GM18508 (cell line): ENCODE measurements around the gene RPL28.
"Not testable (repeated sequence)": the region's sequence is repeated elsewhere in the genome, so short reads cannot be mapped to it uniquely, and the experiment has no call there.

Source experiments
- ATAC-seq: cut with Tn5 transposase; IDR thresholded peaks from one replicate; pipeline ENCODE4 v1.9.1; 2021; ENCODE audit warnings: moderate number of reproducible peaks; ENCODE audit not compliant: insufficient read depth, unreplicated experiment

Gene RPL28

GRCh38 chr19:55443045-55443823 is 57.5 kb downstream of the RPL28 start, which contains the start of gene SHISA7:
Gene SHISA7, minus strand, starts transcription at chr19:55443300. Its CDS starts 437 bp downstream, at chr19:55442863.
- ATAC-seq, result no peak

DNA sequence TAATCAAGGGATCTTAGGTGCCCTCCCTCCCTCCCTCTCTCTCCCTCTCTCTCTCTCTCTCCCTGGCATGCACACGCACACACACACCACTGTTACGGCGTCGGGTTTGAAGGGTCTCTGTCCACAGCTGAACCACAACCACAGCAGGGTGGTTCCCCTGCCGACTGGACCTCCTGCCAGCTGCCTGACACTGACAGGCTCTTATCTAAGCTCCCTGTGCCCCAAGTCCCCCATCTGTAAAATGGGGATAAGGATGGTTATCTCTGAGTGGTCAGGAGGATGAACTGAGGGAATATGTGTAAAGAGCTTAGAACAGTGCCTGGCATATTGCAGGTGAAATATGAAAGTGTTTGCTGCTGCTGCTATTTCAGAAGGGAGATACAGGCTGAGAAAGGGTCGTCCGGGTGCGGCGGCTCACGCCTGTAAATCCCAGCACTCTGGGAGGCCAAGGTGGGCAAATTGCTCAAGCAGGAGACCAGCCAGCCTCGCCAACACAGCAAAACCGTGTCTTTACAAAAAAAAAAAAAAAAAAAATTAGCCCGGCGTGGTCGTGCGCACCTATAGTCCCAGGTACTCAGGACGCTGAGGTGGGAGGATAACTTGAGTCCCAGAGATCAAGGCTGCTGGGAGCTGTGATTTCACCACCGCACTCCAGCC is 58.2 kb downstream of the RPL28 start:
- ATAC-seq, result no peak

GRCh38 chr19:55444646-55445045 is 58.9 kb downstream of the RPL28 start:
- ATAC-seq, result no peak

DNA sequence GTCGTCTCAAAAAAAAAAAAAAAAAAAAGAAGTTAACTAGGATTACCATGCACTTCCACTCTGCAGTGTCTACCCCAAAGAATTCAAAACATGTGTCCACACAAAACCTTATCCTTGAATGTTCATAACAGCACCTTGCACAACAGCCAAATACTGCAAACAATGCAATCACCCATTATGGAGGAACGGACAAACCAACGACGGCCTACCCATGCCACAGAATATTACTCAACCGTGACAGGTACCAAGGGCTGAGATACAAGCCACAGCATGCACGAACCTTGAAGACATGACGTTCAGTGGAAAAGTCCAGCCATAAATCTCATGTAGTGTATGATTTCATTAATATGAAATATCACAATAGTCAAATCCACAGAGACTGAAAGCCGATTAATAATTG is 60.3 kb downstream of the RPL28 start:
- no peak for ATAC-seq

DNA sequence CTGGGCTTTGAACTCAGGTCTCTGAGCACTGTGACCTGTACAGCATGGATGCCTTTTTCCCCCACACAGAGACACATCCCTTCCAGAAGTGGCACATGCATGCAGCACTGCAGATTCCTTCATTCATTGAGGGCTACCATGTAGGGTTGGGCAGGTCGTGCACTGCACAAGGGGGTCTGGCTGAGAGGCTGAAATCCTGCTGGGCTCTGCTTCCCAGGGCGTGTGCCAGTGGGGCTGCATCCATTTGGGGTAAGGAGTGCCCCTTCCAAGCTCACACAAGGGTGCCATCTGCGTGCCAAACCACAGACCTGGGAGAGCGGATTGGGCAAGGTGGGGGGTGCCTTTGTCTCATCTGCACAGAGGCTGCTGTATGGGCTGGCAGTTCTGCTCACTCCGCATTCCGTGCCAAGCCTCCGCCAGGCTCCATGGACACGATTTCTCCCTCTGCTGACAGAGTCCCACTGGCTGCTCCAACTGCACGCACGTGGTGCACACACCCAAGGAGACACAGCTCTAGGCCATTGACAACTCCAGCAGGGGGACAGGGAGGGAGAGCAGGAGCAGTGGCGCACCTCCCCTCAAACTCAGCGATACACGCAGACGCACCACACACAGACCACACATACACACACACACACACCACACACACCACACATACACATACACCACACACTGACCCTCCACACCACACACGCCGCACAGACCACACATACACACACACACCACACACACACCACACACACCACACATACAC is 61.9 kb downstream of the RPL28 start:
- no peak for ATAC-seq

DNA sequence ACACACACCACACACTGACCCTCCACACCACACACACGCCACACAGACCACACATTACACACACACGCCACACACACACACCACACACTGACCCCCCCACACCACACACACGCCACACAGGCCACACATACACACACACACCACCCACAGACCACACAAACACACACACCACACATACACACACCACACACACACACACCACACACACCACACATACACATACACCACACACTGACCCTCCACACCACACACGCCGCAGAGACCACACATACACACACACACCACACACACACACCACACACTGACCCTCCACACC is 62.4 kb downstream of the RPL28 start:
- not testable (repeated sequence) for ATAC-seq

- no peak for ATAC-seq
These were observed 63.7 kb downstream of the RPL28 start for GRCh38 chr19:55449469-55449868.

DNA sequence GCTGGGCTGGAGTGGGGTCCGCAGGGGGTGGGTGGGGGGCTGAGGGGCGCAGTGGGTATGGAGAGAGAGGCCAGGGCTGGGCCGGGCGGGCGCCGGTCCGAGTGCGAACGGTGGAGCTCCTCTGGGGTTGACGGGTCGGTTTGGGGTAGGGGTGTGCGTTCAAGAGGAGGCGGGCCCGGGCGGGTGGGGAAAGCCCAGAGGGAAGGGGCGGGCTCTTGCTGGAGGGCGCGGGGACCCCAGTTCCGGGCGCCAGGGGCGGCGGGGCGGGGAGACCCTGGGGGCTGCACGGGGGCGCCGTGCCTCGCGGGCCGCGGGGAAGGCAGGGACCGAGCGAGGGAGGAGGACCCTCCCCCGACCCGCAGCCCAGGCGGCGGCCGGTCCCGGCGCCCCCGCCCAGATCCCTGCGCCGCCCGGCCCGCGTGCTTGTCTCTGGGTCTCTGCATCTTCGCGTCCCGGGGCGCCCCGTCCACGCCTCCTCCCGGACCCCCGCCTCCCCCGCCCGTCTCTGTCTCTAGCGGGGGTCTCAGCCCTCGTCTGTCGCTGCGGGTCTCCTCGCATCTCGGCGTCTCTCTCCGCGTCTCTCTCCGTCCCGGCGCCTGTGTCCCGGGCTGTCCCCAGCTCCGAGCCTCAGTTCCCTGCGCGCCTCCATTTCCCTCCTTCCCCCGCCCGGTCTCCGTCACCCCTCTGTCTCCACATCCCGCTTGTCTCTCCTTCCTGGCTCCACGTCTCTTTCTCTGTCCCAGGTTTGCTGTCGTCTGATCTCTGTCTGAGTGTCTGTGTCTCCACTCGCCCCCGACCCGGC is 65.6 kb downstream of the RPL28 start:
- no peak for ATAC-seq

DNA sequence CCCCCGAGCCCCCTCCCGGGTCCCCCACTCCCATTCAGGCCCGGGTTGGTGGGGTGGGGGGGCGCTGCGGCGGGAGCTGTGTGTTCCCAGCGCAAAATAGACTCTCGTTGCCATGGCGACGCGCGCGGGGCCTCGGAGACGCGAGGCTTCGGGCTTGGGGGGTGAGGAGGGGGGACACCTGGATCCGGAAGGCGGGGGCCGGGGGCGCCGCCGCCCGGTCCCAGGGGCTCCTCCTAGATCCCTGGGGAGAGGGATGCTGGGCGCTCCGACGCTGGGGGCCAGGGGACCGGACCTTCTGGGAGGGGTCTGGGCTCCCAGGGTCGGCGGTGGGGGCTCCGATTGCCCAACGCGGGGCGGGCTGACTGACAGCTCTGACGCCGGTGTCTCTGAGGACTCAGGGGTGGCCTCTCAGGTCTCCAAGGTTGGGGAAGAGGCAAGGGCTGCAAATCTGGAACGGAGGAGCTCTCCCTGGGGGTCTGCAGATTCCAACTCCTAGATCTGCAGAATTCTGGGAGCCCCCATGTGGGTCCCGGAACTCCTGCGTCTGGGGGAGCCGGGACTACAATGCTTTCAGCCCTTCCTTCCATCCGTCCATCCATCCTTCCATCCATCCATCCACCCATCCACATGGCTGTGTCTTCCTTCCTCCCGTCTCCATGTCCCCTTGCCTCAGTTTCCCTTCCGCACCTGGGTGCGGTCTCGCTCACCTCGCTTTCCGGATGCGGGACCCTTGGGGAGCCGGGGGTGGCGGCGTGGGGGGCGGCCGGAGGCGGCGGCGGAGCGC is 66.4 kb downstream of the RPL28 start:
- ATAC-seq, result no peak
